Liver (tissue), 3 donors: ENCODE results near the gene YPEL3.

Experiments used
- CTCF ChIP-seq: fragments of 150-350 bp; IDR thresholded peaks from 2 replicates; pipeline ENCODE4 v1.5.1; 2017; ENCODE audit warnings: improper control_type of control experiment, low read depth, low read length; ENCODE audit not compliant: missing input control
- EGR1 ChIP-seq, 2 donors: IDR thresholded peaks; 2 replicates each; pipeline ENCODE4 v1.6.1; 2016 to 2018; ENCODE audit warnings: antibody characterized with exemption in 2 of 2, low read depth in 2 of 2
- GABPA ChIP-seq, 2 donors: IDR thresholded peaks in 1 of 2; conservative IDR thresholded peaks in 1 of 2; 2 replicates each; pipeline ENCODE4 v1.6.1; 2016; ENCODE audit warnings: antibody characterized with exemption in 2 of 2, mild to moderate bottlenecking in 1 of 2, moderate library complexity in 1 of 2
- HNF4A ChIP-seq, 2 donors: conservative IDR thresholded peaks; 2 replicates each; pipeline ENCODE4 v1.6.1; 2016; ENCODE audit warnings: antibody characterized with exemption in 2 of 2, mild to moderate bottlenecking in 2 of 2
- MAX ChIP-seq: IDR thresholded peaks from 2 replicates; pipeline ENCODE4 v1.6.1; 2016; ENCODE audit warnings: antibody characterized with exemption
- RAD21 ChIP-seq, 2 donors: IDR thresholded peaks; 2 replicates each; pipeline ENCODE4 v1.6.1; 2016; ENCODE audit warnings: antibody characterized with exemption in 2 of 2, mild to moderate bottlenecking in 2 of 2
- REST ChIP-seq: IDR thresholded peaks from 2 replicates; pipeline ENCODE4 v1.6.1; 2016; ENCODE audit warnings: antibody characterized with exemption, mild to moderate bottlenecking
- RXRA ChIP-seq, 2 donors: IDR thresholded peaks; 2 replicates each; pipeline ENCODE4 v1.6.1; 2017 to 2018; ENCODE audit warnings: antibody characterized with exemption in 2 of 2, mild to moderate bottlenecking in 1 of 2
- ZBTB33 ChIP-seq: IDR thresholded peaks from 2 replicates; pipeline ENCODE4 v1.6.1; 2016; ENCODE audit warnings: antibody characterized with exemption
- donor health status: healthy.
- donor health status: healthy.

- TF ChIP-seq CTCF: no peak
- TF ChIP-seq GABPA (IDR thresholded peaks at IDR 0.05 in 1 of 2, conservative IDR thresholded peaks at IDR 0.05 in 1 of 2): no peak
- TF ChIP-seq MAX: no peak
- TF ChIP-seq EGR1 (IDR thresholded peaks at IDR 0.05; ENCODE audit: low read depth in 2 of 2): no peak
- no peak for TF ChIP-seq HNF4A (conservative IDR thresholded peaks at IDR 0.05)
- TF ChIP-seq RAD21 (IDR thresholded peaks at IDR 0.05): no peak
- TF ChIP-seq REST: no peak
- no peak for TF ChIP-seq RXRA (IDR thresholded peaks at IDR 0.05)
- TF ChIP-seq ZBTB33: no peak
These were observed 26.7 kb upstream of the YPEL3 start for GRCh38 chr16:30122604-30123160.
